HepG2 (cell line): Measurements from ENCODE around the gene LOXL3. TPM values are rescaled to one million over a fixed set of nuclear protein-coding genes. Genes with fewer than 3 reads are reported as not detected.

Source experiments
- ATAC-seq: fragments of 200-7000 bp; cut with Tn5 transposase; 3 replicates; pipeline ENCODE4 v1.9.1; 2020; ENCODE audit warnings: mild to moderate bottlenecking, moderate library complexity
- BruUV-seq: library from RNA; stranded (reverse); fragments of 400-500 nt; replicated peaks from 2 replicates; lab custom pipeline; 2021; lab: Mats Ljungman, UMichigan
- CTCF ChIA-PET: fragments of 300-600 bp; formaldehyde crosslinking; extraction: SDS; loops from one replicate; lab custom pipeline; 2021; ENCODE audit warnings: low total read pairs, inconsistent platforms, low intra/inter-chr PET ratio; lab: Yijun Ruan, JAX
- POLR2A ChIA-PET: fragments of 350-600 bp; sonication (Branson Sonifier 250); formaldehyde crosslinking; loops from one replicate; lab custom pipeline; 2020; ENCODE audit warnings: antibody characterized with exemption, inconsistent platforms; lab: Yijun Ruan, JAX
- DNase-seq: peaks from one replicate; pipeline ENCODE4 v3.0.0-alpha.2; 2015; ENCODE audit warnings: low spot score
- FAIRE-seq: peaks from 3 replicates; lab custom pipeline; 2011; peaks lifted over from hg19 to GRCh38; lab: Jason Lieb, UNC
- H2AFZ ChIP-seq: one replicate; pipeline ENCODE4 v1.6.1; 2011; ENCODE audit warnings: low read length, inconsistent platforms
- H3K27ac ChIP-seq: fragments of 300-600 bp; 3 replicates; pipeline ENCODE4 v1.8.0; 2011; ENCODE audit warnings: mixed run types, mild to moderate bottlenecking, mixed read lengths, low read length, inconsistent platforms; ENCODE audit not compliant: insufficient read depth; ENCODE audit errors: extremely low read length
- H3K27me3 ChIP-seq, 2 experiments: fragments of 200-600 bp in 1 of 2; 2 replicates in 1 of 2; 3 replicates in 1 of 2; pipeline versions ENCODE4 v1.6.0 to v1.8.0; 2011; ENCODE audit warnings: low read length in 2 of 2, mild to moderate bottlenecking in 2 of 2, moderate library complexity in 2 of 2, inconsistent platforms in 1 of 2; ENCODE audit not compliant: insufficient read depth in 2 of 2, control insufficient read depth in 1 of 2
- H3K36me3 ChIP-seq, 2 experiments: fragments of 200-600 bp in 1 of 2; replicated peaks in 1 of 2; 2 replicates in 1 of 2; 3 replicates in 1 of 2; pipeline versions ENCODE4 v1.5.1 to v1.8.0; 2011; ENCODE audit warnings: low read length in 2 of 2, inconsistent platforms in 1 of 2; ENCODE audit not compliant: insufficient read depth in 2 of 2, control insufficient read depth in 1 of 2
- H3K4me1 ChIP-seq: 2 replicates; pipeline ENCODE4 v1.5.1; 2012; ENCODE audit warnings: low read length, inconsistent platforms; ENCODE audit not compliant: insufficient read depth
- H3K4me2 ChIP-seq: 2 replicates; pipeline ENCODE4 v1.6.0; 2011; ENCODE audit warnings: low read depth, low read length, inconsistent platforms
- H3K4me3 ChIP-seq, 3 experiments: fragments of 200-600 bp in 1 of 3; sonication (generic), shearing (Covaris generic) in 1 of 3; replicated peaks in 1 of 3; 2 replicates each; pipeline ENCODE4 v1.5.1; 2011 to 2016; ENCODE audit warnings: low read length in 3 of 3, inconsistent platforms in 2 of 3, low read depth in 2 of 3, mild to moderate bottlenecking in 2 of 3, control low read depth in 1 of 3, mixed read lengths in 1 of 3; ENCODE audit not compliant: insufficient read depth in 1 of 3
- H3K79me2 ChIP-seq: one replicate; pipeline ENCODE4 v1.6.1; 2011; ENCODE audit warnings: low read length, inconsistent platforms; ENCODE audit not compliant: insufficient read depth
- H3K9ac ChIP-seq: 2 replicates; pipeline ENCODE4 v1.6.0; 2011; ENCODE audit warnings: mild to moderate bottlenecking, low read depth, low read length, inconsistent platforms; ENCODE audit not compliant: insufficient read depth
- H3K9me3 ChIP-seq: 2 replicates; pipeline ENCODE4 v1.5.1; 2012; ENCODE audit warnings: mild to moderate bottlenecking, low read length
- H4K20me1 ChIP-seq: 2 replicates; pipeline ENCODE4 v1.6.0; 2011; ENCODE audit warnings: inconsistent platforms, mild to moderate bottlenecking, low read length, moderate library complexity; ENCODE audit not compliant: insufficient read depth
- BCLAF1 ChIP-seq: fragments of 450-650 bp; IDR thresholded peaks from 2 replicates; pipeline ENCODE4 v1.6.1; 2017; ENCODE audit warnings: mild to moderate bottlenecking
- DR1 ChIP-seq: sonication (generic); formaldehyde crosslinking; IDR thresholded peaks from 2 replicates; pipeline ENCODE4 v1.8.0; 2021; ENCODE audit warnings: mild to moderate bottlenecking, missing genetic modification reagents, inconsistent platforms
- HDAC2 ChIP-seq: sonication (generic); formaldehyde crosslinking; IDR thresholded peaks from 2 replicates; pipeline ENCODE4 v1.4.0; 2020; ENCODE audit warnings: missing genetic modification reagents
- JARID2 ChIP-seq: sonication (generic); formaldehyde crosslinking; IDR thresholded peaks from 2 replicates; pipeline ENCODE4 v1.8.1; 2023; ENCODE audit warnings: missing genetic modification reagents, inconsistent platforms; ENCODE audit not compliant: insufficient replicate concordance
- NFE2L1 ChIP-seq: sonication (generic); formaldehyde crosslinking; IDR thresholded peaks from 2 replicates; pipeline ENCODE4 v1.4.0; 2020; ENCODE audit warnings: missing genetic modification reagents, mild to moderate bottlenecking, borderline replicate concordance
- ZBTB14 ChIP-seq: sonication (generic); formaldehyde crosslinking; IDR thresholded peaks from 2 replicates; pipeline ENCODE4 v1.4.0; 2020; ENCODE audit warnings: missing genetic modification reagents
- ZBTB7A ChIP-seq: sonication (generic); formaldehyde crosslinking; IDR thresholded peaks from 2 replicates; pipeline ENCODE4 v1.8.0; 2022; ENCODE audit warnings: mild to moderate bottlenecking, missing genetic modification reagents
- ZKSCAN8 ChIP-seq: IDR thresholded peaks from 2 replicates; pipeline ENCODE4 v1.6.1; 2016; ENCODE audit warnings: borderline replicate concordance, missing genetic modification reagents, missing compliant biosample characterization
- ZNF124 ChIP-seq: sonication (generic); formaldehyde crosslinking; IDR thresholded peaks from 2 replicates; pipeline ENCODE4 v1.4.0; 2020; ENCODE audit warnings: missing genetic modification reagents
- ZNF18 ChIP-seq: sonication (generic); formaldehyde crosslinking; IDR thresholded peaks from 2 replicates; pipeline ENCODE4 v1.8.0; 2022; ENCODE audit warnings: mild to moderate bottlenecking, missing genetic modification reagents; ENCODE audit not compliant: insufficient replicate concordance
- ZNF619 ChIP-seq: sonication (generic); formaldehyde crosslinking; IDR thresholded peaks from 2 replicates; pipeline ENCODE4 v1.4.0; 2020; ENCODE audit warnings: mild to moderate bottlenecking, missing genetic modification reagents
- WGBS: methylation state at CpG from one replicate; pipeline ENCODE4 v1.1.6; 2017; ENCODE audit warnings: low lambda C conversion rate; 5-methylcytosine and 5-hydroxymethylcytosine counted together
- in situ Hi-C: cut with HindIII; loops from 2 replicates; pipeline ENCODE4 v1.10.0; 2017; ENCODE audit warnings: low pct_unique_long_range_greater_than_20kb; ENCODE audit not compliant: extremely low pct_ligation_motif_present
- intact Hi-C: fragments of 100-400 bp; cut with micrococcal nuclease; formaldehyde crosslinking; loops from one replicate; pipeline ENCODE4 v1.10.0; 2022; ENCODE audit not compliant: unreplicated experiment
- polyA plus RNA-seq, 8 experiments: library from polyadenylated mRNA; depleted of rRNA in 3 of 8; stranded (reverse) in 7 of 8; unstranded in 1 of 8; fragments of >200 nt; fragmentation: Illumina TruSeq in 4 of 8; extraction: Trizol in 4 of 8; gene quantifications; 2 replicates each; pipeline versions ENCODE4 v1.2.1 to v1.2.3, GENCODE V29; 2011 to 2016; ENCODE audit warnings: low read depth in 4 of 8, missing spikeins in 1 of 8, mixed read lengths in 1 of 8; ENCODE audit not compliant: insufficient read depth in 1 of 8
- total RNA-seq, 5 experiments: library from RNA; depleted of rRNA; stranded (reverse); fragments of >200 nt; fragmentation: Illumina TruSeq; extraction: Trizol; gene quantifications; 2 replicates each; pipeline ENCODE4 v1.2.3, GENCODE V29; 2016; ENCODE audit warnings: low read depth in 1 of 5

Gene LOXL3
- total and polyA plus RNA-seq, 2 of the 13 experiments (the other 11 are each of a cell fraction or from before 2014, with no cell fraction given) = 0.55 to 6.5 TPM

GRCh38 chr2:74503506-74504475 is 50.0 kb downstream of the LOXL3 start (continued):
- TF ChIP-seq ZBTB14 (CRISPR knock-in tag) = no peak; the same call in 1 of the 2 replicates
- TF ChIP-seq NFE2L1 (CRISPR knock-in tag) = no peak
- TF ChIP-seq JARID2 (CRISPR knock-in tag) = no peak

GRCh38 chr2:74502720-74503505 is 50.8 kb downstream of the LOXL3 start:
- in situ Hi-C loops = no loop called here
- Histone ChIP-seq H3K79me2 (peaks cover 54% of the 10 kb centered on the region), H4K20me1 (no peaks in the 10 kb centered on the region), H3K4me3 (peak overlapping the region; percentile 67 to 86 (median 82)), H3K4me2 (peak overlapping the region; percentile 92), H2AFZ (no peak overlapping the region), H3K9me3 (no peaks in the 10 kb centered on the region), H3K27ac (peak overlapping the region; percentile 89), H3K4me1 (peaks cover 68% of the 10 kb centered on the region), H3K27me3 (no peaks in the 10 kb centered on the region; a peak in 1 of 5 replicates), H3K36me3 (no peaks in the 10 kb centered on the region; a peak in 3 of 5 replicates), H3K9ac (peak overlapping the region; percentile 83)
- DNase-seq (peak; percentile 63), ATAC-seq (peak; percentile 22), FAIRE-seq (no peak)
- POLR2A ChIA-PET = interaction anchor here (1.0 to 16.5 kb wide), 22 partner anchors 8 to 324 kb away, joined by 3 to 795 read pairs (median 14); partner anchors contain the start of genes AUP1, CCDC142, DQX1 and HTRA2
- 1% methylated on average over 45 of the region's 67 CpGs for WGBS
- TSS peak; percentile 65 for BruUV-seq
- CTCF ChIA-PET = interaction anchor here (1.5 to 2.9 kb wide), 2 partner anchors 14 to 20 kb away, joined by 5 to 20 read pairs; partner anchors contain the start of genes CCDC142 and TTC31
- intact Hi-C loops = loop anchor here (1.0 kb wide), 1 partner anchor 20 kb away; the partner anchor contains the start of gene TTC31
- TF ChIP-seq ZKSCAN8 (CRISPR knock-in tag) (no peak), HDAC2 (CRISPR knock-in tag) (peak; percentile 8), ZNF619 (CRISPR knock-in tag) (peak; percentile 15; the same call in 1 of the 2 replicates), DR1 (CRISPR knock-in tag) (0 out of 2 replicates have a peak, but pooled peaks have one; percentile 28), ZNF18 (peak; percentile 63), ZBTB7A (CRISPR knock-in tag) (peak; percentile 98), BCLAF1 (no peak), ZNF124 (no peak)
